ENCODE data around the gene STT3B.

STT3B gene

GRCh38 chr3:31521468-31521867, 11.3 kb upstream of the STT3B start:
- H3K4me3 ChIP-seq (ENCODE audit: low read depth, low read length): no peak overlapping the region
- no peak for TF ChIP-seq CTCF (IDR thresholded peaks at IDR 0.05; ENCODE audit: low read depth, low read length)

- no peak for TF ChIP-seq CTCF (IDR thresholded peaks at IDR 0.05; ENCODE audit: low read depth, low read length)
- no peak overlapping the region for H3K4me3 ChIP-seq (ENCODE audit: low read depth, low read length)
Measured at GRCh38 chr3:31522152-31522551, 10.6 kb upstream of the STT3B start.

- no peak for TF ChIP-seq CTCF (IDR thresholded peaks at IDR 0.05; ENCODE audit: low read depth, low read length)
- no peak overlapping the region for H3K4me3 ChIP-seq (ENCODE audit: low read depth, low read length)
Measured at GRCh38 chr3:31523543-31523942, 9.2 kb upstream of the STT3B start.

- no peak overlapping the region for H3K4me3 ChIP-seq (ENCODE audit: low read depth, low read length)
- TF ChIP-seq CTCF (IDR thresholded peaks at IDR 0.05; ENCODE audit: low read depth, low read length): no peak
Measured at GRCh38 chr3:31525532-31525931, 7.2 kb upstream of the STT3B start.

GRCh38 chr3:31529421-31529820, 3.3 kb upstream of the STT3B start:
- no peak for TF ChIP-seq CTCF (IDR thresholded peaks at IDR 0.05; ENCODE audit: low read depth, low read length)
- H3K4me3 ChIP-seq (ENCODE audit: low read depth, low read length): no peak overlapping the region

- TF ChIP-seq CTCF (IDR thresholded peaks at IDR 0.05; ENCODE audit: low read depth, low read length): no peak
- H3K4me3 ChIP-seq (ENCODE audit: low read depth, low read length): no peak overlapping the region
Measured at GRCh38 chr3:31530039-31530959, 2.4 kb upstream of the STT3B start.

- H3K4me3 ChIP-seq (ENCODE audit: low read depth, low read length): peak overlapping the region; percentile 90
- TF ChIP-seq CTCF (IDR thresholded peaks at IDR 0.05; ENCODE audit: low read depth, low read length): no peak
Measured at GRCh38 chr3:31530960-31531335, 1.8 kb upstream of the STT3B start.
